Muscle of leg (tissue), 11 donors: Measurements from ENCODE around the gene ETS2. TPM values are rescaled to one million over a fixed set of nuclear protein-coding genes. Genes with fewer than 3 reads are reported as not detected.
A peak's percentile ranks its signal among the peaks of the same experiment; 100 is the strongest.

Source experiments
- DNase-seq: peaks from one replicate; pipeline ENCODE4 v3.0.0; 2013
- H3K27ac ChIP-seq: one replicate; pipeline ENCODE4 v1.5.1; 2013; ENCODE audit warnings: mild to moderate bottlenecking, low read length, control low read depth
- H3K27me3 ChIP-seq: one replicate; pipeline ENCODE4 v1.6.1; 2013; ENCODE audit warnings: low read length; ENCODE audit not compliant: control insufficient read depth, insufficient read depth
- H3K36me3 ChIP-seq: one replicate; pipeline ENCODE4 v1.6.1; 2013; ENCODE audit warnings: low read length; ENCODE audit not compliant: control insufficient read depth, insufficient read depth
- H3K4me1 ChIP-seq: one replicate; pipeline ENCODE4 v1.6.1; 2013; ENCODE audit warnings: low read length; ENCODE audit not compliant: control insufficient read depth, insufficient read depth
- H3K4me3 ChIP-seq: one replicate; pipeline ENCODE4 v1.5.1; 2013; ENCODE audit warnings: low read length, control low read depth
- H3K9me3 ChIP-seq: replicated peaks from 2 replicates; pipeline ENCODE4 v1.6.1; 2013; ENCODE audit warnings: low read depth, low read length; ENCODE audit not compliant: control insufficient read depth
- WGBS: methylation state at CpG from one replicate; pipeline ENCODE4 v1.1.5; 2013; ENCODE audit warnings: missing lambda C conversion rate; ENCODE audit not compliant: insufficient coverage; 5-methylcytosine and 5-hydroxymethylcytosine counted together
- polyA plus RNA-seq, 8 donors: library from polyadenylated mRNA; unstranded; fragments of 120-200 nt; gene quantifications; one replicate each; pipeline versions ENCODE4 v1.2.1 to v1.2.3, GENCODE V29; 2013; ENCODE audit warnings: inconsistent platforms in 1 of 8, low replicate concordance in 1 of 8; ENCODE audit not compliant: insufficient read length in 8 of 8, insufficient read depth in 1 of 8
- total RNA-seq: library from RNA; stranded (reverse); fragments of 120-200 nt; gene quantifications from one replicate; pipeline ENCODE4 v1.2.4, GENCODE V29; 2013

Gene ETS2
- total and polyA plus RNA-seq, 9 donors: 19.7 to 35.4 (median 27.0) TPM

- no peak for DNase-seq
- H3K36me3 ChIP-seq: no peaks in the 10 kb centered on the region
- H3K27ac ChIP-seq: no peak overlapping the region
- H3K27me3 ChIP-seq: no peaks in the 10 kb centered on the region
- peaks cover 9% of the 10 kb centered on the region for H3K4me1 ChIP-seq
- WGBS: 82% methylated on average over 3 of the region's 3 CpGs
- H3K9me3 ChIP-seq: no peaks in the 10 kb centered on the region
- no peak overlapping the region for H3K4me3 ChIP-seq
Observed at GRCh38 chr21:38834725-38835124, 29.0 kb downstream of the ETS2 start.

GRCh38 chr21:38837806-38838461, 32.2 kb downstream of the ETS2 start:
- Histone ChIP-seq H3K27me3 (no peaks in the 10 kb centered on the region), H3K27ac (no peak overlapping the region), H3K4me1 (peaks cover 6% of the 10 kb centered on the region), H3K4me3 (no peak overlapping the region), H3K36me3 (no peaks in the 10 kb centered on the region), H3K9me3 (no peaks in the 10 kb centered on the region)
- DNase-seq: no peak
- WGBS: 72% methylated on average over 5 of the region's 5 CpGs

DNA sequence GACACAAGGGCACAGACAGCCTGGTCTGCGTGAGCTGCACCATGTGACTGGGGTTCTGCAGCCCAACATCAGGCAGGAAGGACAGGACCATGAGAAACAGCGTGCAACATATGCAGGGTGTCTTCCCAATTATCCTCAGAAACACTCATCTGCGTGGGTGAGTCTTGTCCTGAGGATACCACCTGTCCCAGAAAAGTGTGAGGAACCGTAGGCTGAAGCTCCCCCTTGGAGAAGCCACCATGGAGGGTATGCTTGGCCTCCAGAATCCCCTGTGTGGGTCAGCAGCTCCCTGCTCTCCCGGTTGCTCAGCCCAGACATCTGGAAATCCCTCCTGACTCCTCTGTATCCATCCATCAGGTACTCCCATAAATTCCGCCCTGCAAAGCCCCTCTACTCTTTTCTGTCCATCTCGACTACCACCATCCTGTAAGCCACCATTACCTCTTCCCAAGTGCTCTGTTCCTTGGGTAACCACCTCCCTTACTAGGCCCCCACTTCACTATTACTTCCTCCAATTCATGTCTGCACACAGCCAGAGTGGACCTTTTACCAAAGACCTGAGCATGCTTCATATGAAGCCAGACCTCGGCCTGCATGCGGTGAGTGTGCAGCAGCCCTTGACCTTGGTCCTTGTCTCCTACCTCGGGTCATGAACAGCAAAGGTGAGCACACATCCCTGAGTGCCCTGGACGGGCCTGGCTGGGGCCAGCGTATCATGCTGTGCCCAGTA, 33.0 kb downstream of the ETS2 start:
- Histone ChIP-seq H3K36me3 (no peaks in the 10 kb centered on the region), H3K4me1 (peaks cover 6% of the 10 kb centered on the region), H3K27me3 (no peaks in the 10 kb centered on the region), H3K27ac (no peak overlapping the region), H3K9me3 (no peaks in the 10 kb centered on the region), H3K4me3 (no peak overlapping the region)
- DNase-seq: no peak
- WGBS: 87% methylated on average over 9 of the region's 12 CpGs

- Histone ChIP-seq H3K27me3 (no peaks in the 10 kb centered on the region), H3K36me3 (no peaks in the 10 kb centered on the region), H3K4me3 (no peak overlapping the region), H3K4me1 (peaks cover 6% of the 10 kb centered on the region), H3K27ac (no peak overlapping the region), H3K9me3 (no peaks in the 10 kb centered on the region)
- peak; percentile 56 for DNase-seq
- WGBS: 85% methylated on average over 4 of the region's 9 CpGs
Observed at GRCh38 chr21:38839328-38840286, 33.9 kb downstream of the ETS2 start.

- 85% methylated on average over 10 of the region's 17 CpGs for WGBS
- Histone ChIP-seq H3K36me3 (no peaks in the 10 kb centered on the region), H3K27me3 (no peaks in the 10 kb centered on the region), H3K27ac (no peak overlapping the region), H3K4me1 (peaks cover 6% of the 10 kb centered on the region), H3K4me3 (no peak overlapping the region), H3K9me3 (no peaks in the 10 kb centered on the region)
- DNase-seq: no peak
Observed at GRCh38 chr21:38840456-38841300, 34.9 kb downstream of the ETS2 start.

- H3K4me1 ChIP-seq: peaks cover 6% of the 10 kb centered on the region
- no peak overlapping the region for H3K4me3 ChIP-seq
- 100% methylated on average over 2 of the region's 2 CpGs for WGBS
- no peaks in the 10 kb centered on the region for H3K9me3 ChIP-seq
- H3K27ac ChIP-seq: no peak overlapping the region
- DNase-seq: no peak
- no peaks in the 10 kb centered on the region for H3K27me3 ChIP-seq
- H3K36me3 ChIP-seq: no peaks in the 10 kb centered on the region
Observed at GRCh38 chr21:38841472-38841871, 35.7 kb downstream of the ETS2 start.

DNA sequence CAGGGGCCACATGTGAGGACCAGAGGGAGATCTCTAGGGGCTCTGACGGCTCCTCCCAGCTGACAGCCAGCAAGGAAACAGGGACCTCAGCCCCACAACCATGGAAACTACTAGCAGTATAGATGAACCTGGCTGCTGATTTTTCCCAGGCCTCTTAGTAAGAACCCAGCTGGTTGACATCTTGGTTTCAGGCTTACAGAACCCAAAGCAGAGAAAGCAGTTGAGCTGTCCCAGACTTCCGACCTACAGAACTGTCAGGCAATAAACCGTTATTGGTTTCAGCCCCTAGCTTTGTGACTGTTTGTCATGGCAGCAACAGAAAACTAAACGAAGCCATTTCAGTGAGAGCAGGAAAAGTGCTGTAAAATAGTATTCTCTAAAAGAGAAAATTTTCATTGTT, 36.4 kb downstream of the ETS2 start:
- H3K4me3 ChIP-seq: no peak overlapping the region
- no peaks in the 10 kb centered on the region for H3K27me3 ChIP-seq
- WGBS: 67% methylated on average over 1 of the region's 4 CpGs
- no peaks in the 10 kb centered on the region for H3K9me3 ChIP-seq
- H3K27ac ChIP-seq: no peak overlapping the region
- H3K36me3 ChIP-seq: no peaks in the 10 kb centered on the region
- H3K4me1 ChIP-seq: peaks cover 6% of the 10 kb centered on the region
- no peak for DNase-seq

GRCh38 chr21:38843379-38843778, 37.6 kb downstream of the ETS2 start:
- Histone ChIP-seq H3K9me3 (no peaks in the 10 kb centered on the region), H3K27ac (no peak overlapping the region), H3K27me3 (no peaks in the 10 kb centered on the region), H3K36me3 (no peaks in the 10 kb centered on the region), H3K4me3 (no peak overlapping the region), H3K4me1 (peaks cover 10% of the 10 kb centered on the region)
- DNase-seq: no peak
- 87% methylated on average over 3 of the region's 5 CpGs for WGBS

DNA sequence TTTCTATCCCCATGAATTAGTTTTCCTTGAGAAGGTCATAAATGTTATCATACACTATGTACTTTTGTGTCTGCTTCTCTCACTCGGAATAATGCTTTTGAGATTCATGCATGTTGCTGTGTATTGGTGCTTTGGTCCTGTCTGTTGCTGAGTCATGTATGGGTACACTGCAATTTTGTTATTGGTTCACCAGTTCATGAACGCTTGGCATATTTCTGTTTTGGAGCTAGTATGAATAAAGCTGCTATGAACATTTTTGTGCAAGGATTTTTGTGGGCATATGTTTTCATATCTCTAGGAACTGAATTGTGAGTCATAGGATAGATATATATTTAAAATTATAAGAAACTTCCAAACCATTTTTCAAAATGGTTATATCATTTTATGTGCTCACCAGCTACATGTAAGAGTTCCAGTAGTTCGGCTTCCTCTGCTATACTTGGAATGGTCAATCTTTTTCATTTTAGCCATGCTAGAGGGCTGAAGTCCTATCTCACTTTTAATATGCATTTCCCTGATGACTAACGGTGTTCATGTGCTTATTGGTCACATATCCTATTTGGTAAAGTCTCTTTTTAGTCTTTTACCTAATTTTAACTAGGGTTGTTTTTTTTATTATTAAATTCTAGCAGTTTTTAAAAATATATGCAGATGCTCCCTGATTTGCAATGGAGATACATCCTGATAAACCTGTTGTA, 38.2 kb downstream of the ETS2 start:
- Histone ChIP-seq H3K9me3 (no peaks in the 10 kb centered on the region), H3K4me1 (peaks cover 10% of the 10 kb centered on the region), H3K36me3 (no peaks in the 10 kb centered on the region), H3K27me3 (no peaks in the 10 kb centered on the region), H3K4me3 (no peak overlapping the region), H3K27ac (no peak overlapping the region)
- no peak for DNase-seq
- no CpG with 5 or more reads among the region's 4 CpGs for WGBS
